Tracheal epithelial cell (primary cell): ENCODE results near the gene BRD2. TPM values are rescaled to one million over a fixed set of nuclear protein-coding genes. Genes with fewer than 3 reads are reported as not detected.

Experiments
- total RNA-seq: library from RNA; depleted of rRNA; stranded (reverse); fragments of >200 nt; gene quantifications from 2 replicates; pipeline ENCODE4 v1.2.1, GENCODE V29; 2014

Gene BRD2
- 48.9 and 66.1 TPM in 2 replicates for total RNA-seq

DNA sequence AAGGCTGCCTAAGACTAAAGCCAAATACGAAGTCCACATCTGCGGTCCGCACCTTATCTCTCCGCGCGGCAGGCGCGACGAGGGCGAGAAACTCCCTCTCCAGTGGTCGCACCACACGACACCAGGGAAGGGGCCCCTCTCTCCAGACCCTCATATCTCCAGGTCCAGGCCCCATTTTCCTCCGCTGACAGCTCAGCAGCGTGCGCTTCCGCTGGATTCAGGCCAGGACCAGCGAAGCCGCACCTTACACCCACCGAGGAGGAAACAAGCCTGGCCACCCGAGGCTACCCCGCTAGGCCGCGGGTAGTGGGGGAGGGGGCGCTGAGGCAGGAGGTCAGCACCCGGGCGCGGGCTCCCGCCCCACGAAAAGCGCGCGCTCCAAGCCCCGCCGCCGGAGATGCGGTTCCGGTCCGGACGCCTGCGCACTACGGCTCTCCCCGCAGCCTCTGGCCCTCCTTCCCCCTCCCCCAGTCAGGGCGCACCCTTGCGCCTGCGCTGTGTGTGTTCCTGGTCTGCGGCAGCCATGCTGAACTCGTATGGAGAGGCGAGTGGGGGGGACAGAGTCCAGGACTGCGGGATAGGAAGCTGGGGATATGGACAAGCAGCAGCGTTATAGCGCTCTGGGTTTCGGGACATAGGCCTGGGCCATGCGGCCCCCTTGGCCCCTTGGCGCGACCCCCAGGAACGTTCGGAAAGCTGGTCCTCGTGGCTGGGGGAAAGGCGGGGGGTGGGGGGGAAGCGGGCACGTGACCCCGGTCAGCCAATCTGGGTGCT, at the start of gene BRD2:
BRD2 (plus strand) TSS at position 502 of the 774 bp plus-strand sequence. CDS start 4,305 bp downstream, outside the sequence.

DNA sequence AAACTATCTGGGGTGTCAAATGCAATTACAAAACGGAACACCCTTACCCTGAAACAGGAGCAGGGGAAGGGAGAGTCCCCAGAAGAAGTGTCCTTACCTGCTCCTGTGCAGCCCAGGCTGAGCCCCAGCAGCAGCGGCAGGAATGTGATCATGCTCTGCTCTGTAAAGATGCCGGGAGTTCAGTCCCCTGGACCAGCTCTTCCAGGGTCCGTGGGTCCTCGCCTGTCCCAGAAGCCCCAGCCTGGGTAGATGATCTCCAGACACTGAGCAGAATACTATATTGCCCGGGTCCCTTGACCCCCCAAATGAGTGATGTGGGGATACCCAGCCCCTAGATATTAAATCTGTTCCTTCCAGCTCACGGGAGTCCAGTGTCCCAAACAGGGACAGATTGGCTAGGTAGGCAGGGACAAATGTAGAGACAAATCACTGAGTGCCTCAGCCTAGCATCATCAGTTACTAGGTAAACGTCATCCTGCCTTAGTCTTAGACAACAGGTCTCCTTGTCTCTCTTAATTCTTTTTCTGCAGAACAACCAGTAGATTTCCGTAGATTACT, 27.7 kb upstream of the BRD2 start, which contains the start of gene HLA-DMB:
HLA-DMB (minus strand) TSS at position 373 of the 558 bp plus-strand sequence; CDS start at position 152, 221 bp downstream.

DNA sequence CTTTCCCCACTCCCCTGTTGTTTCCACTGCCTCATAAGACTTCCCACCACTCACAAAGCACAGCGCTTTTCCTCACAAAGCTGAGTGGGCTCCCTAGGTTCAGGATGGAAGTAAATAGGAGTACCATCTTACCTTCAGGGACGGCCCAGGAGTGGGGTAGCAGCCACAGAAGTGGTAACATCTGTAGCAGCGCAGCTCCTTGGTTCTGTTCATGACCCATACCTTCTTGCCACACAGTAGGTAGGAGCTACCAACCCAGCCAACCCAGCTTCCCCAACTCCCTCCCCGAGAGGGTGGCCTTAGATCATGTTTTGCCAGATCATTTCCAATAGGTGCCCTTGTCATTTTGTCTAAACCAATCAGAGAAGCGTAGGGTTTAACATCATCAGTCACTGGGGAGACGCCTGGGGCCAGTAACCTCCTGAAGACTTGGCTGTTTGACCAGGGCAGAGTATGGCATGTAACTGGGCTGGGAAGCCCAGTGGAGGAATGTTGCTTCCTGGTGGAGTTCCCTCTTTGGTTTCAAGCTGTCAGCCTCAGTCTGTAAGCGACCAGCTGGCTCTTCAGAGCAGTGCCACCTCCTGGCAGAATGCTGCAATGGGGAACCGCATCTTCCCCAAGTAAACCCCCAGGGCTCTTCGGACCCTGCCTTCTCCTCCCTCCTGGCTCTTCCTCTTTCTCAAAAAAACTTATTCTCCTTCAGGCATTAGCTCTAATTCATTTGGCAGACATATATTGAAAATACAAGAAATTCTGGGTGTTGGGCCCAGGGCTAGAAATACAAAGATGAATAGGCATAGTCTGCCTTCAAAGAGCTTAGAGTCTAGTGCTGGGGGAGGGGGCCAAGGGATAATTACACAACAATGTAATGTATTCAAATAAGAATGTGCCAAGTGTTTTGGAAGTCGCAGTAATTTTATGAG, 15.3 kb upstream of the BRD2 start, which contains the start of gene HLA-DMA:
HLA-DMA (minus strand) TSS at position 281 of the 923 bp plus-strand sequence; CDS start at position 220, 61 bp downstream.

DNA sequence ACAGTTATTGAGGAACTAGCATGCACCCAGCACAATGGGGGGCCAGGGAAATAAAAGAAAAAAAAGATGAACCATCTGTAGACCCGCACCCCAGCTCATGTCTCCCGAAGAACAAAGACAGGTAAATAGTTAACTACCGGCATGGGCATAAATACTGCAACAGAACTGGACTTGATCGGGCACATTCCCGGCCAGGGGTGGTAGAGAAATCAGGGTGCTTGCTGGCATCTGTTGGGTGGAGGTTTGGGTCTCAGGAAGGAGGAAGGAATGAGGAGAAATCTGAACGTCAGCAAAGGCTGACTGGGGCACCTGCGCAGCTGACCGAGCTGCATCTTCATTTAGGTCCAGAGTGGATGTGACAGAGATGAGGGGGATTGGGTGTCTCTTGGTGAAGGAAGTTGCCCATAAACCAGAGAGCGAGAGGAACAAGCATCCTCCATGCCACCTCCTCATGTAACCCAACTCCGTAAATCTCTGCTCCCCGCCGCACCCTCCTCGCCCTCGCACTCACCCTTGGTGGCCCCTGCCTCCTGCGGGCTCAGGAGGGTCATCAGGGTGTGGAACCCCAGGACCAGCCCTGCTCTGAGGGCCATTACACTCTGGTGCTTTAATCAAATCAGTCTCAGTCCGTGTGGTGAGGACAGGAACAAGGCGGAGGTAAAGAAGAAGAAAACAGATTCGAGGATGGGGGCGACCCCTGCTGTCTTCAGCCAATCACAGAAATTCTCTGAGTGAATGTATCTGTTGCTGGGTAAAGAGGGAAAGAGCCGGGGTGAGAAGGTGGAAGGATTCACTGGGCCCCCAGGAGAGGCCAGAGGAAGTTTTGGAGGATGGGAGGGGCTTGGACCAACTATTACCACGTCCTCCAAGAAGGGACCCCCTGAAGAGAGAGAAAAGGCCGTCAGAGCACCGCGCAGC, 40.8 kb downstream of the BRD2 start, which contains the start of gene HLA-DOA:
HLA-DOA (minus strand) TSS at position 648 of the 918 bp plus-strand sequence.

Other genes with a start within 250 kb of the BRD2 start
- gene HLA-DQA2, start 227.2 kb upstream of the BRD2 start, total RNA-seq, result not detected in 2 replicates
- gene HLA-DQB2, start 205.1 kb upstream of the BRD2 start, total RNA-seq, result not detected in 2 replicates
- 0.72 and 1.9 TPM in 2 replicates for gene HLA-DOB, start 151.6 kb upstream of the BRD2 start, total RNA-seq
- gene TAP2, start 129.9 kb upstream of the BRD2 start, total RNA-seq, result 19.4 and 32.8 TPM in 2 replicates
- gene PSMB8, start 124.5 kb upstream of the BRD2 start, total RNA-seq, result 16.0 and 48.4 TPM in 2 replicates
- 43.5 and 87.0 TPM in 2 replicates for gene TAP1, start 114.9 kb upstream of the BRD2 start, total RNA-seq
- gene PSMB9, start 114.4 kb upstream of the BRD2 start, total RNA-seq, result 3.4 and 16.1 TPM in 2 replicates
- 0.64 and 0.96 TPM in 2 replicates for gene HLA-DMB, start 27.6 kb upstream of the BRD2 start, total RNA-seq
- gene HLA-DMA, start 15.5 kb upstream of the BRD2 start, total RNA-seq, result 1.2 and 1.5 TPM in 2 replicates
- 0.24 TPM in 1 of 2 replicates, not detected in the other for gene HLA-DOA, start 41.0 kb downstream of the BRD2 start, total RNA-seq
- 3.6 and 4.5 TPM in 2 replicates for gene HLA-DPA1, start 105.1 kb downstream of the BRD2 start, total RNA-seq
- gene HLA-DPB1, start 107.4 kb downstream of the BRD2 start, total RNA-seq, result 1.1 and 3.6 TPM in 2 replicates
- 0.24 and 0.43 TPM in 2 replicates for gene COL11A2, start 223.9 kb downstream of the BRD2 start, total RNA-seq
- gene RXRB, start 232.1 kb downstream of the BRD2 start, total RNA-seq, result 15.2 and 18.1 TPM in 2 replicates
- 43.1 and 60.0 TPM in 2 replicates for gene SLC39A7, start 232.3 kb downstream of the BRD2 start, total RNA-seq
- gene HSD17B8, start 236.1 kb downstream of the BRD2 start, total RNA-seq, result 48.0 and 64.6 TPM in 2 replicates
- 24.5 and 31.6 TPM in 2 replicates for gene RING1, start 239.9 kb downstream of the BRD2 start, total RNA-seq